Smooth muscle cell (in vitro differentiated cells): ENCODE results near the gene AGK. TPM values are rescaled to one million over a fixed set of nuclear protein-coding genes. Genes with fewer than 3 reads are reported as not detected.

Experiments used
- DNase-seq: peaks from one replicate; lab custom pipeline; 2025; ENCODE audit not compliant: unreplicated experiment; lab: John Stamatoyannopoulos, UW
- H2AFZ ChIP-seq: fragments of 200-600 bp; sonication (generic); 2 replicates; pipeline ENCODE4 v1.6.0; 2016; ENCODE audit warnings: antibody characterized with exemption, low read depth, mild to moderate bottlenecking
- H3F3A ChIP-seq: fragments of 200-600 bp; sonication (generic); 2 replicates; pipeline ENCODE4 v1.6.0; 2017; ENCODE audit warnings: antibody characterized with exemption, low read depth
- H3K27ac ChIP-seq: fragments of 200-600 bp; sonication (generic); 2 replicates; pipeline ENCODE4 v1.5.1; 2016; ENCODE audit warnings: low read depth, mild to moderate bottlenecking
- H3K27me3 ChIP-seq: fragments of 200-600 bp; sonication (generic); 2 replicates; pipeline ENCODE4 v1.6.1; 2016; ENCODE audit warnings: low read depth, mild to moderate bottlenecking
- H3K36me3 ChIP-seq: fragments of 200-600 bp; sonication (generic); 2 replicates; pipeline ENCODE4 v1.5.1; 2016; ENCODE audit warnings: low read depth
- H3K4me1 ChIP-seq: fragments of 200-600 bp; sonication (generic); 2 replicates; pipeline ENCODE4 v1.5.1; 2016; ENCODE audit warnings: low read depth
- H3K4me2 ChIP-seq: fragments of 200-600 bp; sonication (generic); 2 replicates; pipeline ENCODE4 v1.6.0; 2016; ENCODE audit warnings: mild to moderate bottlenecking
- H3K4me3 ChIP-seq: fragments of 200-600 bp; sonication (generic); 2 replicates; pipeline ENCODE4 v1.5.1; 2016; ENCODE audit warnings: mild to moderate bottlenecking
- H3K79me2 ChIP-seq: fragments of 200-600 bp; sonication (generic); 2 replicates; pipeline ENCODE4 v1.6.0; 2016; ENCODE audit warnings: low read depth, mild to moderate bottlenecking
- H3K9ac ChIP-seq: fragments of 200-600 bp; sonication (generic); 2 replicates; pipeline ENCODE4 v1.6.0; 2016; ENCODE audit warnings: low read depth
- H3K9me3 ChIP-seq: fragments of 200-600 bp; sonication (generic); replicated peaks from 2 replicates; pipeline ENCODE4 v1.5.1; 2016; ENCODE audit warnings: low read depth
- H4K20me1 ChIP-seq: fragments of 200-600 bp; sonication (generic); 2 replicates; pipeline ENCODE4 v1.6.0; 2016; ENCODE audit warnings: low read depth
- CTCF ChIP-seq: fragments of 200-600 bp; sonication (generic); IDR thresholded peaks from 2 replicates; pipeline ENCODE4 v1.5.1; 2017; ENCODE audit warnings: borderline replicate concordance, mild to moderate bottlenecking, antibody characterized with exemption; ENCODE audit not compliant: insufficient read depth, poor library complexity, severe bottlenecking
- WGBS: methylation state at CpG from one replicate; pipeline ENCODE4 v1.1.7; 2016; ENCODE audit warnings: low lambda C conversion rate; 5-methylcytosine and 5-hydroxymethylcytosine counted together
- polyA plus RNA-seq: library from polyadenylated mRNA; unstranded; fragments of >200 nt; fragmentation: Nextera tagmentation; extraction: Ambion mirVana; gene quantifications from 2 replicates; pipeline ENCODE4 v1.2.1, GENCODE V29; 2016
- total RNA-seq: library from RNA; depleted of rRNA; stranded (reverse); fragments of >200 nt; gene quantifications from 2 replicates; pipeline ENCODE4 v1.2.3, GENCODE V29; 2014

AGK gene
- total and polyA plus RNA-seq, 2 experiments from 2014 or later = 22.3 to 32.4 TPM

GRCh38 chr7:141652691-141653090 lies 101.5 kb downstream of the AGK start:
- DNase-seq = no peak
- Histone ChIP-seq H2AFZ (no peak overlapping the region), H3K4me2 (no peak overlapping the region), H3K27me3 (no peaks in the 10 kb centered on the region), H3K79me2 (no peaks in the 10 kb centered on the region), H3K27ac (no peak overlapping the region), H3K4me1 (peaks cover 3% of the 10 kb centered on the region), H3F3A (peaks cover 4% of the 10 kb centered on the region), H3K4me3 (no peak overlapping the region), H3K9me3 (no peaks in the 10 kb centered on the region), H3K9ac (no peak overlapping the region), H4K20me1 (no peaks in the 10 kb centered on the region), H3K36me3 (no peaks in the 10 kb centered on the region)
- TF ChIP-seq CTCF = no peak
- WGBS = 84% methylated on average over 3 of the region's 3 CpGs

- peaks cover 3% of the 10 kb centered on the region for H3K4me1 ChIP-seq
- no peak overlapping the region for H3K4me2 ChIP-seq
- no peaks in the 10 kb centered on the region for H3F3A ChIP-seq
- no peak overlapping the region for H3K27ac ChIP-seq
- no peaks in the 10 kb centered on the region for H3K9me3 ChIP-seq
- H3K36me3 ChIP-seq = no peaks in the 10 kb centered on the region
- H3K4me3 ChIP-seq = no peak overlapping the region
- H3K27me3 ChIP-seq = no peaks in the 10 kb centered on the region
- H3K9ac ChIP-seq = no peak overlapping the region
- no peak for DNase-seq
- 44% methylated on average over 3 of the region's 3 CpGs for WGBS
- no peak overlapping the region for H2AFZ ChIP-seq
- peak; percentile 51 for TF ChIP-seq CTCF
- H3K79me2 ChIP-seq = no peaks in the 10 kb centered on the region
- H4K20me1 ChIP-seq = no peaks in the 10 kb centered on the region
Observed at GRCh38 chr7:141654551-141654950, 103.3 kb downstream of the AGK start.

GRCh38 chr7:141659501-141659900 lies 108.3 kb downstream of the AGK start:
- DNase-seq = no peak
- no peak for TF ChIP-seq CTCF
- 96% methylated on average over 6 of the region's 6 CpGs for WGBS
- Histone ChIP-seq H2AFZ (no peak overlapping the region), H3K4me1 (peaks cover 3% of the 10 kb centered on the region), H3F3A (no peaks in the 10 kb centered on the region), H3K27me3 (no peaks in the 10 kb centered on the region), H3K36me3 (no peaks in the 10 kb centered on the region), H3K4me2 (no peak overlapping the region), H3K27ac (no peak overlapping the region), H3K79me2 (no peaks in the 10 kb centered on the region), H4K20me1 (no peaks in the 10 kb centered on the region), H3K9me3 (no peaks in the 10 kb centered on the region), H3K9ac (no peak overlapping the region), H3K4me3 (no peak overlapping the region)

GRCh38 chr7:141660259-141660658 lies 109.0 kb downstream of the AGK start:
- H3K27ac ChIP-seq = no peak overlapping the region
- no peak for TF ChIP-seq CTCF
- H3K27me3 ChIP-seq = no peaks in the 10 kb centered on the region

More at GRCh38 chr7:141660259-141660658, 109.0 kb downstream of the AGK start:
- no peaks in the 10 kb centered on the region for H3K4me1 ChIP-seq
- H3K36me3 ChIP-seq = no peaks in the 10 kb centered on the region
- no peaks in the 10 kb centered on the region for H4K20me1 ChIP-seq
- 72% methylated on average over 4 of the region's 4 CpGs for WGBS
- no peak overlapping the region for H3K4me3 ChIP-seq
- H3K79me2 ChIP-seq = no peaks in the 10 kb centered on the region
- H3K9me3 ChIP-seq = no peaks in the 10 kb centered on the region
- DNase-seq = no peak
- H3F3A ChIP-seq = no peaks in the 10 kb centered on the region
- H2AFZ ChIP-seq = no peak overlapping the region
- H3K9ac ChIP-seq = no peak overlapping the region
- no peak overlapping the region for H3K4me2 ChIP-seq
